ENCODE results near the gene PTPRF.
A peak's percentile ranks its signal among the peaks of the same experiment; 100 is the strongest.

The PTPRF gene

DNA sequence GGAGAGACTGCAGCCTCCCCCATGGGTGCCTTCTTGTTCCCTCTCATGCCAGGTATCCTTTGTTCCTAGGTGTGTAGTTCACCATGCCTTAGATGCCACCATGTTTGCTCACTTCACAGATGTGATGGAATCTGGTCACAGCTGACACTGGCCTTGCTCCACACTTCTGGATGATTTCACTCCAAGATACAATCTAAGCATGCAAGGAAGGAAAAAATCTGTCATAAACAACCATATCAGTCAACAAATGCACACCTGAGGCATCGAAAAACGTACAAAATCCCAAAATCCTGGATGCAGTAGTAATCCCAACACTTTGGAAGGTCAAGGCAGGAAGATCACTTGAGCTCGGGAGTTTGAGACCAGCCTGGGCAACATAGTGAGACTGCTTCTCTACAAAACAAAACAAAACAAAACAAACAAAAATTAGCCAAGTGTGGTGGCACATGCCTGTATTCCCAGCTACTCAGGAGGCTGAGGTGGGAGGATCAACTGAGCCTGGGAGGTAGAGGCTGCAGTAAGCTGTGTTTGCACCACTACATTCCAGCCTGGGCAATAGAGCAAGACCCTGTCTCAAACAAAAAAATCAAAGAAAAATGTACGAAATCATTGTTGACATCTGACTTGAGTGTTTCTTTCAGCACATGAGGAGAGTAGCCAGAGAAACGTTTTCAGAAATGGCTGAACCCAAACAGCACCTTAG lies 17.1 kb upstream of the PTPRF start:
- no peak for DNase-seq (ENCODE audit: low read depth)

DNA sequence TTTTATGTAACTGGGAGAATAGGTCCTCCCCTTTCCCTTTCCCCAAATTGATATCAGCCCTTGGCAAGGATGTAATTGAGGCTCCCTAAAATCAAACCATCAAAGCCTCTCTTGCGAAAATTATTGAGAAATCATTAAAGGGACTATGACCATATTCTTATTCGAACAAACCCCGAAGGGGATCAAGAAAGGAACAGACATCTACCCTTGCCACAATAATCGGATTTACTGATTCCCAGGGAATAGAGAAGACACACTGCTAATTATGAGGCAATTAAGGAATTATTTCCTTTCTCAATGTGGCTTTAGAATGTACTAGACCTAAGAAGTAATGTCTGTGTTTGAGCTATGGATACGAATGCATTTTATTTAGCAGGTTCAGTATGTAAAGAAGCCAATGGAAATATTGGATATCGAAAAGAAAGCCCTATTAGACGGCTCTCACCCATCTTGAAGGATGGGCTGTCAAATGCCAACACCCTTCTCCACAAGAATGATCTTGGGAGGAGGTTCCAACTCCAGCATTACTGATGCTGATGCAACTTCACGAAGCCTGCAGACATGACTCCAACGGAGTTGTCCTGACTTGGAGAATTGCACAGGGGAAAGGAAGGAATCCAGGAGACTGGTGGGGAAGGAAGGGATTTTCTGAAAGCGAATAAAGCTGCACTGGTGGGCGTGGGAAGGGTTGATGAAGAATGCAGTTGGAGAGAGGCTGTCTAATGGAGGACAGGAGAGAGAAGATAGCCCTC lies 11.6 kb upstream of the PTPRF start:
- DNase-seq (ENCODE audit: low read depth): no peak

- DNase-seq (ENCODE audit: low read depth): no peak
These were observed 10.4 kb upstream of the PTPRF start for GRCh38 chr1:43520100-43520778.

DNA sequence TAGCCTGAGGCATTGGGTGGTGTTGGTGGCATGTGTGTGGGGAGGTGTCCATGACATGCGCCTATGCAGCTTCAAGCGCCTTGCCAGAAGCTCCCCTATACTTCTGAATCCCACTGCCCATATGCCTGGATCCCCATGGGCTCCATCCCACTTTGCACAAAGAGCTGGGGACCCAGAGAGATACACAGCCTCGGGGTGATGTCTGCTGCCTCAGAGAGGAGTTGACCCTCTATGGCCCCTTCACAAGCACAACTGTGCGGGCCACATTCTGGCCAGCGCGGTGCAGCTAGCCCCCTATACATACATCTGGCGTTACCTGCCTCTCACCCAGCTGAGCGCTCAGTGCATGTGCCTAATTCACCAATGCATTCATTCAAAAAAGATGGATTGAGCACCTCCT lies 9.6 kb upstream of the PTPRF start:
- DNase-seq (ENCODE audit: low read depth): no peak

DNA sequence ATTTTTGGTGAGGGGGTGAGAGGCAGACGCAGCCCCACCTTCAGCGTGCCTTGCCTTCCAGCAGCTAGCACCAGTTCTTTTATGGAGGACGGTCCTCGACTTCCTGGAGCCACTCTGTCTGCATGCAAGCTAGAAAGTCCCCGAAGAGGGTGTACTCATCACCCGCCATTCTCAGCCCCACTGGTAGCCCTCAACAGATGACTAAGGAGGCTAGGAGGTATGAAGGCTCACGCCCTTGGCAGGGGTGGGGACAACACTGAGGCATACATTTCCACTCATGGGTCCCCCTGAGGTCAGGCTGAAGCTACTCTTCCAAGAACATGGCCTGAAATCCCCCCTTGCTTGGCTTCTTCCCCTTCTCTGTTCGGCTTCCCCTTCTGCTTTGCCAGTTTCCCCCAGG lies 8.9 kb upstream of the PTPRF start:
- no peak for DNase-seq (ENCODE audit: low read depth)

DNA sequence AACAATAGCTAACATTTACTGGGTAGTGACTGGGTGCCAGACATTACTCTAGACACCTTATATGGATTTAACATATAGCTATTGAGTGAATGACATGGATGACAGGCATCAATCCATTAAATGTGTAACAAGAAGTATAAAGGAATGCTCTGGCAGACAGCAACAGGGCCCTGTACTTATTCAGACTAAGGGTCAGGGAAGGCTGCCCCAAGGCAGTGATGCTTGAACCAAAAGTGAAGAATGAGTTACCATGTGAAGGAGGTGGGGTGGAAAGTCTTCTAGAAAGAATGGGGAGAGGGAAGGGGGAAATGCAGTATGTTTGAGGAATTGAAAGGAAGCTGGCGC lies 8.3 kb upstream of the PTPRF start:
- DNase-seq (ENCODE audit: low read depth): no peak

DNA sequence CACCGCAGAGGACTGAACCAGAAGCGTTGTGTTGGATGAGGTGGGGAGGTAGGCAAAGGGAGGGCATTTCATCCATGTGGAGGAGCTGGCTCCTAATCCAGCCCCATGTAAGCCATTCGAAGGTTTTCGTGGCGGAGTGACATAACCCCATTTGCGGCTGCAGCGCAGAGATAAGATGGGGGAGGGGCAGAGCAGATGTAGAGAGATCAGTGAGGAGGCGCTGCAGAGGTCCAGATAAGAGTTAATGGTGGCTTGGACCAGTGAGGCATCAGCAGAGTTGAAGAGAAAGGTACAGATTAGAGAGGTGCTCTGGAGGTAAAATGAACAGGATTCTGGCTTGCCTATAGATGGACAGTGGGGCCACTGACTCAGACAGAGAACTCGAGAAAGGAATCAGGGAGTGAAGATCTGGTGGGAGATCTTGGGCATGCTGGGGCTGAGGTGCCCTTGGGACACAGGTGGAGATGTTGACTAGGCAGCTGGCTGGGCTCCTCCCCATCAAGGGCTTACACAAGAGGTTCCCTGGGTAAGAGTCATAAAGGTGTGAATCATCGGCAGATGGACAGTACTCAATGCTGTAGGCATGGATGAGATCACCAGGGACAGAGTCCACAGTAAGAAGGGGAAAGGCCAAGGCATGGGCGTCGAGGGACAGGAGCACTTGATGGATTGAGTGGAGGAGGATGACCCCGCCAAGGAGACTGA lies 7.8 kb upstream of the PTPRF start:
- DNase-seq (ENCODE audit: low read depth): peak; percentile 15

DNA sequence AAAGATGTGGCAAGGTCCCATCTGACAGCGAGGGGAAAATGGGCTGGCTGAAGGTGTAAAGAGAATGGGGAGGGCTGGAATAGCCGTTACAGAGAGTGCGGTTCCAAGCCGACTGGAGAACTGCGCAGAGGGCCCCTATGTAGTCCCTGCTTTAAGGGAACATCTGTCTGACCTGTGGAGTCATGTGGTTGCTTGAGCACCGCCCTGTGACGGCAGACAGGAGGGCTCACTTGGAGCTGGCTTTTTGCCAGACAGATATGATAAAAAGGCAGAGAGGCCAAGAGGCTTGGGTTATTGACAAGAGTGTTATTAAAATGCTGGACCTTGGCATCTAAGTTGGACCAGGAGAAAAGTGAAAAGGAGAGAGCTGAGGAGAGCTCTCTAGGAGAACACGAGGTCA lies 5.9 kb upstream of the PTPRF start:
- no peak for DNase-seq (ENCODE audit: low read depth)

DNA sequence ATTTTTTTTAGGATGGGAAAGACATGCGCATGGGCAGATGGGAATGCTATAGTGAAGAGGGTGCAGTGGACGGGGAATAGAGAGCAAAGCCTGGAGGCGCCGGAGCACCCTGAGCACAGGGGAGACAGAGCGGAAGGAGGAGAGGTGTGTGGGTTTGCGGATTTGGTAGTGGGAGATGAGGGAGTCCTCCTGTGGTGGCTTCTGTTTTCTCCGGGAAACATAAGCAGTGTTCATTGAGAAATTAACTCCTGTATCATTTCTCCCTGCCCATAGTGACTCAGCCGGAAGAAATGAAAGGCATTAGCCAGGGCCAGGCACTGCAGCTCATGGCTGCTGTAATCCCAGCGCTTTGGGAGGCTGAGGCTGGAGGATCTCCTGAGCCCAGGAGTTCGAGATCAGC lies 4.7 kb upstream of the PTPRF start:
- peak; percentile 56 for DNase-seq (ENCODE audit: low read depth)

DNA sequence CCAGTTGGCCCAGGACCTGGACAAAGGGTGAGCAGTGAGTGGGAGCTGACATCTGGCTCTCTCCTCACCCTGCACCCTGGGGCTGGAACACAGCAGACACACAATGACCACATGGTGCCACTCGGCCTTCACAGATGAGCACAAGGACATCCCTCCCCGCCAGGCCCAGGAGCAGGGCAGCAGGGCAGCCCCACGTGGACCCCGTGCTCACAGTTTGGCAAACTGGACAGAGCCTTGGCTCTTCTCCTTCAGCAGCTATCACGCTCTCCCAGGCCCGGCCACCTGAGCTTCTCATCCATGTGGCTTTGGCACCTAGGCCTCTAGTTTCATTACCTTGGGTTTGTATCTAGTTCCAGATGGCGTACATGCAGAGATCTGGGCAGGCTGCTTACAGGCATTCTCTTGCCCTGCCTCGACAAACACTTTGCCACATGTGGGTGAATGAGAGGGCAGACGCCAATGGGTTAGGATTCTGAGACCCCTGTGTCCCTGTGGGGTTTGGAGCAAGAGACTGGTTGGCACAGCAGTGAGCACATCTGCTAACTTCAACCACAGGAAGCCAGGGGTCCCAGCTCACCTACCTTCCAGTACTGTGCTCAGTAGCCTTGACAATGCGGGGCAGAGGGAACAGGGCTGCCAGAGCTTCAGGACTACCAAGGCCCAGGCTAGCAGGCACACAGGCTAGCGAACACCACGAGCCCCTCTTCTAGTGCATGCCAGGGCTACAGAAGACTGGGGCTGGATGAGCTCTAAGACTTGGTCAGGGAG lies 3.4 kb upstream of the PTPRF start:
- no peak for DNase-seq (ENCODE audit: low read depth)

DNA sequence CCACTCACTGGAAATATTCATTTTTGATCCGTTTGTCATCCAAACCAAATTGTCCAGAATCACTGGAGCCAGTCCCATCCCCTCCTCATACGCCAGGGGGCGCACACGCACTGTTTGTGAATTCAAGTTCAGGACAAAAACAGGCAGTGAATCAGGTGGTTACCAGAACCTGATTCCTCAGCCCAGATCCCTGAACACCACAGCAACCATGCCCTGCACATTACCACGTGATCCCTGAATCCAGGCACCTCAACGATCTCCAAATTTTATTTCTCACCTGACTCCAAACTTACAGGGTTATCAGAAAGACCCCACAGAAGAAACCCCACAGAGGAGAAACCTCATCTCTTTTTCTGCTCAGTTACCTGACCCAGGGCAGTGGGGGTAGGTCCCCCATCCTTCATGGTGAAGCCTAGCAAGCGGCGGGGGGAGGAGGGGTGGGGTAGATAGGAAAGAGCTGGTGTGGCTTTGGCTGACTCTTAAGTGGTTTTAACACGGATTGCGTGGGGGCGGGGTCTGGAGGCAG lies 1.4 kb upstream of the PTPRF start:
- peak; percentile 76 for DNase-seq (ENCODE audit: low read depth)

DNA sequence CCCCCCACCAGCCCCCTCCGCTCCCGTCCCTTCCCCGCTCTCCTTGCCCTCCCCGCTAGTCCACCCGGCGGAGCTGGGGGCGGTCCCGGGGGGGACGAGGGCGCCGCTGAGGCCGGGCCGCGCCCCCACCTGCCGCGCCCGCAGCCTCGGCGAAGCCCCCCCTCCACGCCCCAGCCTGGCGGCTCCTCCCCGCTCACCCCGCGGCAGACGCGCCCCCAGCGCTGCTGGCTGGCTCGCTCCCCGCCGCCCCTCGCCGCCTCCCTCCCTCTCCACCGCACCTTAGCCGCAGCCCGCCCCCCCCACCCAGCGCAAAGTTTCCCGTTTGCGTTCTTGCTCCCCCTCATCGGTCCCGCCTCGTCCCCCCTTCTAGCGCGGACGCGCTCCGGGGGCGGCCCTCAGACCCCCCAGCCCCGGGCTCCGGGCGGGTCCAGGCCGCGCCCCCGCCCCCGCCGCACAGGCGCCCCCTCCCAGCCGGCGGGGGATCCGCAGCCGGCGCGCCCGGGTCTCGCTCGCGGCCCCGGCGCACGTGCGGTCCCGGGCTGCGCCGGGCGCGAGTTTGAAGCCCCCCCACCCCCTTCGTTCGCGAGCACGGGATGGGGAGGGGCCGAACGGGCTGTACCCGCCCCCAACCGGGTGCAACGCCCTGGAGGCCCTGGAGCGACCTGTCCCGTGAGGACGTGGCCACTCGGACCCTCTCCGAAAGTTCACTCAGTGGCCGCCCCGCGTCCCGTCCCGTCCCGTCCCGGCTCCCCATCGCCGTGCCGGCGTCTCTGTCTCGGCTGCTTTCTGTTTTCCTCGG lies 623 bp downstream of the PTPRF start:
- DNase-seq (ENCODE audit: low read depth): no peak

DNA sequence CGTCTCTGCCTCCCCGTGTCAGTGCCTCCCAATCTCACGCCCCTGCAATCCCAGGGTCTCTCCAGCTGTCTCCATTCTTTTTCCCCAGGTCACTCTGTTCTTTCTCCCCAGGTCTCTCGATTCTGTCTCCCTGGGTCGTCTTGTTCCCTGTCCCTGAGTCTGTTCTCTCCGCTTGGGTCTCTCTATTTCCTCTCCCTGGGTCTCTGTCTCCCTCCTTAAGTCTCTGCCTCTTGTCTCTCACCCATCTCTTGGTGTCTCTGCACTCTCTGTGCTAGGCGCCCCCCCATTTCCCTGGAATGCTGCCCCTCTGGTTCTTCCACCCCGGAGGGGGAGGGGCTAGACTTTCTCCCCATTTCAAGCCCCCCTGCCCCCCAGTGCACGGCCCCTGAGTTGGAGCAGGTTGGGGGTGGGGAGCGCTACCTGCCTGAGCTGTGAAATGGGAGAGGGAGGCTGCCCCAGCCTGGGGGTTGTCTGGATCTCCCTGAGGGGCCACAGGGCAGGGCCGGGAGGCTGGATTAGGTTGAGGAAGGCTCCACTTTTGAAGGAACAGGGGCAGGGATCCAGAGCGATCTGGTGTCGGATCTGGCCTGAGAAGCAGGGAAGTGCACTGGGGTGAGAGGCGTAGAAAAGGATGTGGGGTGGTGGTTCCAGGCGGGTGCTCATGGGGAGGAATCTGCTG lies 1.4 kb downstream of the PTPRF start:
- no peak for DNase-seq (ENCODE audit: low read depth)

- no peak for DNase-seq (ENCODE audit: low read depth)
These were observed 2.0 kb downstream of the PTPRF start for GRCh38 chr1:43532716-43533115.

GRCh38 chr1:43533584-43533983 lies 2.9 kb downstream of the PTPRF start:
- DNase-seq (ENCODE audit: low read depth): no peak

DNA sequence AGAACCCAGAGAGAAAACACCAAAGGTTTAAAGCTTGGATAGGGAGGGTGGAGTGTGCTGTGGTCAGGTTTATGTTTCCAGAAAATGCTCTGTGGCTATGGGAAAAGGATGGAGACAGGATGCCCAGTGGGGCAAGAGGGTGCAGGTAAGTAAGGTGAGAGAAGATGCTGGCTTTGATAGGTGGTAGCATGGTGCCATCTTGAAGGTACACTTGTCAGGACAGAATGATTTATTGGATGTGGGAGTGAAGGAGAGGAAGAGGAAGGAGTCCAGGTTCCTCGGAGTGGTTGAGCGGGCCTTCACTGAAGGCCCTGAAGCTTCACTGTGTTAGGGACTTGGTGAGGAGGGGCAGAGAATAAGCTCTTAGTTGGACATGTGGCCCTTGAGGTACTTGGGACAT lies 3.6 kb downstream of the PTPRF start:
- no peak for DNase-seq (ENCODE audit: low read depth)

DNA sequence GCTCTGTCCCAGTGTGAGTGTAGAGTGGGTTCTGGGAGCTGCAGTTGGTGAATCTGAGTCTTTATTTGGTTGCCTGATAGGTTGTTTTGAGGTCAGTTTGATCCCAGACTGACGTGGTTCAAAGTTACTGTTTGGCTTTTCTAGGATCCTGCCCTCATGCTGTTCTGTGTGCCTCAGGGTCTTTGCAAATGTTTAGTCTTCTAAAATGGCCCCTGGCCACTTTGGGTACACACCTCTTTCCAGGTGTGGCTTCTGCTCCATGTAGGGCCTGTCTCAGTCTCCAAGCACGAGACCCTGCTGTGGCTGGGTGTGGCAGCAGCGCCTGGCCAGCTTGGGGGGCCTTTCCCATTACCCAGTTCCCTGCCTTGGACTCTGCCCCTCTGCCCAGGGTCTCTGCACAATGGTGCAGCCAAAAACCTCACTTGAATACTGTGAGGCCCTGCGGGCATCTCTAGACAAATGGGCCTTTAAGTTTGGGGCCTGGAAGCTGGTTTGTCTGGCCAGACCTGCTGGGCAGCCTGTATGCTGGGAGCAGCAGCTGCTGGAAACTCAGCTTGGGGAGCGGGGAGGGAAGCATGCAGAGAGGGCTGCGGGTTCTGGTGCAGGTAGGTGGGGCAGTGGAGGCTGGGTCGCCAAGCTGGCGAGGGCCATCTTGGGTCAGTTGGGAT lies 5.6 kb downstream of the PTPRF start:
- no peak for DNase-seq (ENCODE audit: low read depth)

- no peak for DNase-seq (ENCODE audit: low read depth)
These were observed 6.2 kb downstream of the PTPRF start for GRCh38 chr1:43536864-43537358.

GRCh38 chr1:43537423-43538142 lies 6.9 kb downstream of the PTPRF start:
- no peak for DNase-seq (ENCODE audit: low read depth)
